ENCODE measurements around the gene SFXN5. TPM values are rescaled to one million over a fixed set of nuclear protein-coding genes. Genes with fewer than 3 reads are reported as not detected.

SFXN5 gene
- total RNA-seq, 1 donor: 17.0 TPM

- Histone ChIP-seq H3K4me2 (ENCODE audit: insufficient read depth, low read length) (no peak overlapping the region), H3K27ac (ENCODE audit: low read depth, low read length) (peak overlapping the region; percentile 85)
Observed at GRCh38 chr2:73114273-73114867, 42.9 kb upstream of the SFXN5 start.

GRCh38 chr2:73112913-73113854, 41.7 kb upstream of the SFXN5 start, which contains the start of gene RAB11FIP5:
TSS of gene RAB11FIP5 (minus strand) at chr2:73112948. CDS start at chr2:73112777, 171 bp downstream.
- peaks cover 26% of the 10 kb centered on the region for H4K20me1 ChIP-seq (ENCODE audit: insufficient read depth, low read length)

More at GRCh38 chr2:73114273-73114867, 42.9 kb upstream of the SFXN5 start:
- H3K9me3 ChIP-seq (ENCODE audit: low read depth, low read length): no peaks in the 10 kb centered on the region
- peaks cover 33% of the 10 kb centered on the region for H3K79me2 ChIP-seq (ENCODE audit: insufficient read depth, low read length)
- peaks cover 28% of the 10 kb centered on the region for H3K4me1 ChIP-seq (ENCODE audit: insufficient read depth, low read length)
- no peak for DNase-seq (ENCODE audit: insufficient read length, low spot score, missing footprints)
- TF ChIP-seq CTCF (IDR thresholded peaks at IDR 0.05; ENCODE audit: extremely low read depth, low read depth, low read length): no peak
- H3K27me3 ChIP-seq (ENCODE audit: insufficient read depth, low read length): no peaks in the 10 kb centered on the region
- H4K20me1 ChIP-seq (ENCODE audit: insufficient read depth, low read length): peaks cover 17% of the 10 kb centered on the region
- no peak overlapping the region for H2AFZ ChIP-seq (ENCODE audit: low read length)
- H3K4me3 ChIP-seq (ENCODE audit: insufficient read depth, low read length): no peak overlapping the region
- H3K36me3 ChIP-seq (ENCODE audit: insufficient read depth, low read length): no peaks in the 10 kb centered on the region

GRCh38 chr2:73112026-73112912, 40.8 kb upstream of the SFXN5 start:
- H3K36me3 ChIP-seq (ENCODE audit: insufficient read depth, low read length): no peaks in the 10 kb centered on the region
- H4K20me1 ChIP-seq (ENCODE audit: insufficient read depth, low read length): peaks cover 34% of the 10 kb centered on the region
- peak overlapping the region; percentile 80 for H2AFZ ChIP-seq (ENCODE audit: low read length)
- TF ChIP-seq CTCF (IDR thresholded peaks at IDR 0.05; ENCODE audit: extremely low read depth, low read depth, low read length): no peak
- H3K9me3 ChIP-seq (ENCODE audit: low read depth, low read length): no peaks in the 10 kb centered on the region
- peak; percentile 91 for DNase-seq (ENCODE audit: insufficient read length, low spot score, missing footprints)
- peak overlapping the region; percentile 85 for H3K4me2 ChIP-seq (ENCODE audit: insufficient read depth, low read length)
- H3K79me2 ChIP-seq (ENCODE audit: insufficient read depth, low read length): peaks cover 54% of the 10 kb centered on the region
- peaks cover 37% of the 10 kb centered on the region for H3K4me1 ChIP-seq (ENCODE audit: insufficient read depth, low read length)
- peak overlapping the region; percentile 86 for H3K4me3 ChIP-seq (ENCODE audit: insufficient read depth, low read length)
- H3K27me3 ChIP-seq (ENCODE audit: insufficient read depth, low read length): no peaks in the 10 kb centered on the region
- H3K27ac ChIP-seq (ENCODE audit: low read depth, low read length): peak overlapping the region; percentile 85

More at GRCh38 chr2:73112913-73113854, 41.7 kb upstream of the SFXN5 start, which contains the start of gene RAB11FIP5:
- Histone ChIP-seq H3K27ac (ENCODE audit: low read depth, low read length) (peak within 1 kb of the TSS; percentile 85), H2AFZ (ENCODE audit: low read length) (peak within 1 kb of the TSS; percentile 80), H3K9me3 (ENCODE audit: low read depth, low read length) (no peaks in the 10 kb centered on the region), H3K79me2 (ENCODE audit: insufficient read depth, low read length) (peaks cover 45% of the 10 kb centered on the region), H3K36me3 (ENCODE audit: insufficient read depth, low read length) (no peaks in the 10 kb centered on the region), H3K4me3 (ENCODE audit: insufficient read depth, low read length) (peak within 1 kb of the TSS; percentile 86), H3K4me1 (ENCODE audit: insufficient read depth, low read length) (peaks cover 28% of the 10 kb centered on the region), H3K27me3 (ENCODE audit: insufficient read depth, low read length) (no peaks in the 10 kb centered on the region), H3K4me2 (ENCODE audit: insufficient read depth, low read length) (peak within 1 kb of the TSS; percentile 85)
- TF ChIP-seq CTCF (IDR thresholded peaks at IDR 0.05; ENCODE audit: extremely low read depth, low read depth, low read length): no peak
- DNase-seq (ENCODE audit: insufficient read length, low spot score, missing footprints): peak; percentile 95
